Brain microvascular endothelial cell (primary cell): ENCODE measurements around the gene GTF2IRD1.

Experiments used
- DNase-seq: peaks from one replicate; pipeline ENCODE4 v3.0.0-alpha.2; 2020
- H3K27ac ChIP-seq: fragments of 250-450 bp; sonication (Bioruptor Pico); 2 replicates; pipeline ENCODE4 v1.5.1; 2020; ENCODE audit warnings: mild to moderate bottlenecking, moderate library complexity
- H3K27me3 ChIP-seq: fragments of 250-450 bp; sonication (Bioruptor Pico); replicated peaks from 2 replicates; pipeline ENCODE4 v1.5.1; 2020; ENCODE audit warnings: mild to moderate bottlenecking
- H3K36me3 ChIP-seq: fragments of 250-450 bp; sonication (Bioruptor Pico); replicated peaks from 2 replicates; pipeline ENCODE4 v1.5.1; 2020; ENCODE audit warnings: mild to moderate bottlenecking
- H3K4me3 ChIP-seq: 2 replicates; pipeline ENCODE4 v1.5.1; 2011; ENCODE audit warnings: low read depth, mild to moderate bottlenecking, control low read depth, low read length, moderate library complexity
- CTCF ChIP-seq: IDR thresholded peaks from 2 replicates; pipeline ENCODE4 v1.5.1; 2011; ENCODE audit warnings: low read depth, mild to moderate bottlenecking, moderate library complexity, low read length, control low read depth, inconsistent platforms; ENCODE audit errors: missing control alignments
- in situ Hi-C: cut with HindIII; loops from 2 replicates; pipeline ENCODE4 v1.10.0; 2017; ENCODE audit warnings: low sequenced_read_pairs, low pct_ligation_motif_present

Gene GTF2IRD1

GRCh38 chr7:74582447-74583039 lies 128.8 kb downstream of the GTF2IRD1 start:
- DNase-seq: no peak
- in situ Hi-C loops: no loop called here
- TF ChIP-seq CTCF: no peak
- no peaks in the 10 kb centered on the region for H3K27me3 ChIP-seq
- no peak overlapping the region for H3K4me3 ChIP-seq
- no peaks in the 10 kb centered on the region for H3K36me3 ChIP-seq
- H3K27ac ChIP-seq: no peak overlapping the region

GRCh38 chr7:74583630-74584029 lies 129.9 kb downstream of the GTF2IRD1 start:
- in situ Hi-C loops: no loop called here
- no peak overlapping the region for H3K27ac ChIP-seq
- no peaks in the 10 kb centered on the region for H3K36me3 ChIP-seq
- no peak for DNase-seq
- TF ChIP-seq CTCF: no peak
- H3K27me3 ChIP-seq: no peaks in the 10 kb centered on the region
- no peak overlapping the region for H3K4me3 ChIP-seq

- Histone ChIP-seq H3K4me3 (no peak overlapping the region), H3K36me3 (no peaks in the 10 kb centered on the region), H3K27me3 (no peaks in the 10 kb centered on the region), H3K27ac (no peak overlapping the region)
- in situ Hi-C loops: no loop called here
- no peak for TF ChIP-seq CTCF
- DNase-seq: no peak
Observed at GRCh38 chr7:74584160-74584954, 130.7 kb downstream of the GTF2IRD1 start.

- DNase-seq: no peak
- H3K27ac ChIP-seq: no peak overlapping the region
- TF ChIP-seq CTCF: no peak
- in situ Hi-C loops: no loop called here
- no peaks in the 10 kb centered on the region for H3K27me3 ChIP-seq
- H3K4me3 ChIP-seq: no peak overlapping the region
- peaks cover 4% of the 10 kb centered on the region for H3K36me3 ChIP-seq
Observed at GRCh38 chr7:74585844-74586243, 132.1 kb downstream of the GTF2IRD1 start.

GRCh38 chr7:74586258-74587175 lies 132.8 kb downstream of the GTF2IRD1 start:
- Histone ChIP-seq H3K36me3 (peaks cover 6% of the 10 kb centered on the region), H3K4me3 (no peak overlapping the region), H3K27me3 (no peaks in the 10 kb centered on the region), H3K27ac (peak overlapping the region; percentile 30)
- in situ Hi-C loops: no loop called here
- no peak for TF ChIP-seq CTCF
- DNase-seq: no peak
